Fibroblast of lung (primary cell): ENCODE measurements around the gene ZNF883.

Experiments used
- EZH2 ChIP-seq: IDR thresholded peaks from 2 replicates; pipeline ENCODE4 v1.5.1; 2012; ENCODE audit warnings: low read length, control low read depth, mild to moderate bottlenecking; ENCODE audit errors: missing control alignments
- TF ChIP-seq, protein P1 (sequence below), 2 donors: IDR thresholded peaks in 1 of 2; conservative IDR thresholded peaks in 1 of 2; 1 replicate in 1 of 2; 2 replicates in 1 of 2; pipeline ENCODE4 v1.5.1; 2011 to 2012; ENCODE audit warnings: low read length in 2 of 2, control low read depth in 1 of 2, inconsistent platforms in 1 of 2, low read depth in 1 of 2, mild to moderate bottlenecking in 1 of 2

DNA sequence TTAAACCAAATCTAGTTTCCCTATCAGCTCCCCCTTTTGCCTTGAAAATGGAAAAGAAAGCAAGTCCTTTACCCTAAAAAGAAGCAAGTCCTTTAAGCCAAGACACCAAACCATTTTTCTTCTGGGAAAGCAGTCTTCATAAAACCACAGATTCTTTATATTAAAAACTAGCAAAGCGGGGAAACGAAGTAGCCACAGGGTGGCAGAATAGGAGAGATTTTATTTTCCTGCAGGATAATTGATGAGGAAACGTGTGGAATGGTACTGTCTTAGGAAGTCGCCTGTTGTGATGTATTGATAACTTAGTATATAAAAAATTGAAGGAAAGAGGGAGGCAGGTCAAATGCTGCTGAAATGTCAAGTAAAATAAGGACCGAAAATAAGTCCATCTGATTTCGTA, 41.1 kb downstream of the ZNF883 start:
- TF ChIP-seq, protein P1, sequence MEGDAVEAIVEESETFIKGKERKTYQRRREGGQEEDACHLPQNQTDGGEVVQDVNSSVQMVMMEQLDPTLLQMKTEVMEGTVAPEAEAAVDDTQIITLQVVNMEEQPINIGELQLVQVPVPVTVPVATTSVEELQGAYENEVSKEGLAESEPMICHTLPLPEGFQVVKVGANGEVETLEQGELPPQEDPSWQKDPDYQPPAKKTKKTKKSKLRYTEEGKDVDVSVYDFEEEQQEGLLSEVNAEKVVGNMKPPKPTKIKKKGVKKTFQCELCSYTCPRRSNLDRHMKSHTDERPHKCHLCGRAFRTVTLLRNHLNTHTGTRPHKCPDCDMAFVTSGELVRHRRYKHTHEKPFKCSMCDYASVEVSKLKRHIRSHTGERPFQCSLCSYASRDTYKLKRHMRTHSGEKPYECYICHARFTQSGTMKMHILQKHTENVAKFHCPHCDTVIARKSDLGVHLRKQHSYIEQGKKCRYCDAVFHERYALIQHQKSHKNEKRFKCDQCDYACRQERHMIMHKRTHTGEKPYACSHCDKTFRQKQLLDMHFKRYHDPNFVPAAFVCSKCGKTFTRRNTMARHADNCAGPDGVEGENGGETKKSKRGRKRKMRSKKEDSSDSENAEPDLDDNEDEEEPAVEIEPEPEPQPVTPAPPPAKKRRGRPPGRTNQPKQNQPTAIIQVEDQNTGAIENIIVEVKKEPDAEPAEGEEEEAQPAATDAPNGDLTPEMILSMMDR (conservative IDR thresholded peaks at IDR 0.05 in 1 of 2, IDR thresholded peaks at IDR 0.05 in 1 of 2; ENCODE audit: low read depth in 1 of 2, low read length in 2 of 2), result peak in 1 of 2 donors; percentile 31
- TF ChIP-seq EZH2, result no peak
